Naive thymus-derived CD4-positive, alpha-beta T cell (primary cell): ENCODE measurements around the gene AIRE. TPM values are rescaled to one million over a fixed set of nuclear protein-coding genes. Genes with fewer than 3 reads are reported as not detected.

Source experiments
- ATAC-seq: fragments of 150-1000 bp; cut with Tn5 transposase; 2 replicates; pipeline ENCODE4 v1.10.0; 2021; ENCODE audit warnings: mild to moderate bottlenecking, moderate library complexity
- CTCF ChIA-PET: fragments of 350-600 bp; sonication (Branson Sonifier 250); formaldehyde crosslinking; loops from one replicate; lab custom pipeline; 2021; ENCODE audit warnings: antibody characterized with exemption; lab: Charles Lee
- POLR2A ChIA-PET: fragments of 350-600 bp; sonication (Branson Sonifier 250); formaldehyde crosslinking; loops from one replicate; lab custom pipeline; 2021; ENCODE audit warnings: antibody characterized with exemption, inconsistent platforms; lab: Charles Lee
- DNase-seq, 9 donors: peaks; one replicate each; pipeline versions ENCODE4 v3.0.0 to v3.0.0-alpha.2; 2020 to 2022; ENCODE audit warnings: mixed read lengths in 1 of 9
- H3K27ac ChIP-seq: one replicate; pipeline ENCODE4 v1.7.0; 2013; ENCODE audit warnings: mild to moderate bottlenecking, low read depth, low read length, moderate library complexity
- H3K27me3 ChIP-seq, 2 donors: one replicate each; pipeline ENCODE4 v1.7.0; 2013; ENCODE audit warnings: low read length in 2 of 2, mild to moderate bottlenecking in 2 of 2, moderate library complexity in 2 of 2; ENCODE audit not compliant: control insufficient read depth in 2 of 2, insufficient read depth in 2 of 2
- H3K36me3 ChIP-seq, 3 experiments: 1 replicate in 2 of 3; 2 replicates in 1 of 3; pipeline ENCODE4 v1.7.0; 2013; ENCODE audit warnings: low read length in 3 of 3, mild to moderate bottlenecking in 3 of 3, moderate library complexity in 1 of 3; ENCODE audit not compliant: insufficient read depth in 3 of 3, control insufficient read depth in 2 of 3
- H3K4me1 ChIP-seq, 2 donors: one replicate each; pipeline ENCODE4 v1.7.0; 2013; ENCODE audit warnings: low read length in 2 of 2, mild to moderate bottlenecking in 2 of 2, moderate library complexity in 1 of 2; ENCODE audit not compliant: control insufficient read depth in 2 of 2, insufficient read depth in 2 of 2
- H3K4me3 ChIP-seq: 2 replicates; pipeline ENCODE4 v1.7.0; 2013; ENCODE audit warnings: mild to moderate bottlenecking, low read length
- H3K9me3 ChIP-seq, 3 experiments: 1 replicate in 2 of 3; 2 replicates in 1 of 3; pipeline ENCODE4 v1.7.0; 2013; ENCODE audit warnings: low read length in 3 of 3; ENCODE audit not compliant: control insufficient read depth in 2 of 3
- H3K27ac Mint-ChIP-seq, 9 donors: one replicate each; pipeline ENCODE4 v1.8.0; 2020 to 2022; ENCODE audit warnings: mixed read lengths in 9 of 9, mild to moderate bottlenecking in 8 of 9, moderate library complexity in 5 of 9, inconsistent platforms in 2 of 9
- H3K27me3 Mint-ChIP-seq, 5 donors: one replicate each; pipeline ENCODE4 v1.8.0; 2021 to 2022; ENCODE audit warnings: mixed read lengths in 5 of 5, mild to moderate bottlenecking in 1 of 5
- H3K36me3 Mint-ChIP-seq, 5 donors: one replicate each; pipeline ENCODE4 v1.8.0; 2020 to 2022; ENCODE audit warnings: mixed read lengths in 5 of 5, mild to moderate bottlenecking in 3 of 5, inconsistent platforms in 1 of 5
- H3K4me1 Mint-ChIP-seq, 7 donors: one replicate each; pipeline ENCODE4 v1.8.0; 2020 to 2022; ENCODE audit warnings: mixed read lengths in 7 of 7, mild to moderate bottlenecking in 3 of 7, inconsistent platforms in 1 of 7
- H3K4me3 Mint-ChIP-seq, 10 donors: one replicate each; pipeline ENCODE4 v1.8.0; 2020 to 2022; ENCODE audit warnings: mild to moderate bottlenecking in 10 of 10, mixed read lengths in 10 of 10, moderate library complexity in 6 of 10, inconsistent platforms in 2 of 10
- H3K9me3 Mint-ChIP-seq, 11 donors: one replicate each; pipeline ENCODE4 v1.8.0; 2020 to 2022; ENCODE audit warnings: mixed read lengths in 11 of 11, mild to moderate bottlenecking in 4 of 11, inconsistent platforms in 1 of 11, moderate library complexity in 1 of 11
- intact Hi-C, 2 donors: fragments of 100-400 bp; cut with micrococcal nuclease; formaldehyde crosslinking; loops; one replicate each; pipeline ENCODE4 v1.15.1; 2023
- polyA plus RNA-seq, 2 donors: library from polyadenylated mRNA; unstranded; fragments of 300-500 nt; fragmentation: Illumina TruSeq; gene quantifications; one replicate each; pipeline ENCODE4 v1.2.3, GENCODE V29; 2021
- total RNA-seq, 6 experiments: library from RNA in 5 of 6; stranded (reverse) in 5 of 6; gene quantifications; 1 replicate in 5 of 6; 2 replicates in 1 of 6; pipeline ENCODE4 v1.2.3 and lab custom pipeline; 2021 to 2026

The AIRE gene
- total and polyA plus RNA-seq, 7 experiments from 2014 or later: 0.14 to 2.6 (median 0.32) TPM; not detected in 4

DNA sequence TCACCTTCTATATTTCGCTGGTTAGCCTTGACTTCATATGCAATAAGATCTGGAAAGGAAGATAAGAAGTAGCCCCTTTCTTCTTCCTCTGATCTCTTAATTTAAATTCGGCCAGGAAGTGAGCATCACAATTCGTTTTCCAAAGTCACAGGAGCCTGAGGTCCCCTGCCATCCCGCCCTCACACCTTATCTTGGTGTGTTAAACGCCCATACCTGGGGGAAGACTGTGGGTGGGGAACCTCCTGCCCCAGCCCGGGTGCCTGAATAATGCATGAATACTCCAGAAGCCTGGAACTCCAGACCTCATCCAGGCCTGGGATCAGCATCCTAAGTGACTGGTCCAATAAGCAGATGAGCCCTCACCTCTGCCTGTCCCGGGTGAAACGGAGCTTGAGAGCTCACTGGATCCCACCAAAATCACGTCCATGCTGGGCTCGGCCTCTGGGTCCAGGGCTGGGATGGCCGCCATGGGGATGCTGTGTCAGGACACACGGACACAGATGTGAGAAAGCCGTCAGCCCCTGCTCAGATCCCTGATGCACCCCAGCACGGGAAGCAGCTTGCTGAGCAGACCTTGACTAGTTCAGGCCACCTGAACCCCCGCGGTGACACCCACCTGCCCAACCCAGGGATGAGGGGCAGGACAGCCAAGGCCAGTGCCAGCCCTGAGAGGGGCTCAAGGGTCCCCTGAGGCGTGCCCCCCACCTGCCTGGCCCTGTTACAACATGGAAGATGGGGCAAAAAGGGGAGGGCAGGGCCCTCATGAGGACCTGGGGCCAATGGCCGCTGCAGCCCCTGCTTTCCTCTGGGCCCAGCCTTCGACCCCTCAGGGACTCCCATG, 24.7 kb upstream of the AIRE start:
- Mint-ChIP-seq H3K9me3 (peaks cover 0 to 1% (median 0%) of the 10 kb centered on the region in 11 donors), H3K4me1 (no peaks in the 10 kb centered on the region), H3K36me3 (no peaks in the 10 kb centered on the region), H3K27me3 (peaks cover 0 to 7% (median 0%) of the 10 kb centered on the region in 5 donors), H3K27ac (peak overlapping the region in 1 of 9 donors; percentile 59), H3K4me3 (no peak overlapping the region)
- Histone ChIP-seq H3K4me1 (no peaks in the 10 kb centered on the region), H3K36me3 (no peaks in the 10 kb centered on the region), H3K27me3 (no peaks in the 10 kb centered on the region), H3K27ac (no peak overlapping the region), H3K9me3 (no peaks in the 10 kb centered on the region), H3K4me3 (no peak overlapping the region)
- no peak for DNase-seq
- POLR2A ChIA-PET: no interaction called here
- intact Hi-C loops: no loop called here
- CTCF ChIA-PET: no interaction called here
- ATAC-seq: no peak

DNA sequence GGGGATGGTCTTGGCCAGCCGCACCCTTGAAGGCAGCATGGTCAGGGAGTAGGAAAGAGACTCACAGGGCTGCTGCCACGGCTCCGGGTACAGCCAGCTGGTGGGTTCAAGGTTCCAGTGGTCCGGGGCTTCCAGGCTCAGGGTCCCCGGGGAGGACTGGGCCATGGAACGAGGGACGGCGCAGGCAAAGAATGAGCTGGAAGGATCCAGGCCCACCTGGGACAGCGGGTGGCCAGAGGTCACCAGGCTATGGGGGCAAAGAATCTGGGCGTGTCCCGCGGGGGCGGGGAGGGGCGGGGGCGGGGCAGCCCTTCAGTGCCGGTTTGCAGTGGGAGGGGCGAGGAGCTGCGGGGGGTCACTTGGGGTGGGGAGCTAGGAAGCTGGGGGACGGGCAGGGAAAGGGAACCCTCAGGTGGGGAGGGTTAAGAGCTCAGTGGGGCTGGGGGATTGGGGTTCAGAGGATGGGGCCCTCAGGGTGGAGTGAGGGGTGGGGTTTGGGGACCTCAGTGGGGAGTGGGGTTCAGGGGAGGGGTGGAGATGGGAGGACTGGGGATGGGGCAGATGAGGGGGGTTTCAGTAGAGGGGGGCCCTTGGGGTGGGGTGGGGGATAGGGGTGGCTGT, 23.9 kb upstream of the AIRE start, which contains the start of gene DNMT3L:
Gene DNMT3L (minus strand): TSS at position 223 of the 621 bp plus-strand sequence. CDS start 638 bp downstream, outside the sequence.
- Mint-ChIP-seq H3K27ac (peak within 1 kb of the TSS in 1 of 9 donors; percentile 59), H3K36me3 (no peaks in the 10 kb centered on the region), H3K9me3 (peaks cover 0 to 1% (median 0%) of the 10 kb centered on the region in 11 donors), H3K4me3 (no peak within 1 kb of the TSS), H3K27me3 (peaks cover 0 to 7% (median 0%) of the 10 kb centered on the region in 5 donors), H3K4me1 (no peaks in the 10 kb centered on the region)
- intact Hi-C loops: no loop called here
- Histone ChIP-seq H3K27me3 (no peaks in the 10 kb centered on the region), H3K4me1 (no peaks in the 10 kb centered on the region), H3K9me3 (no peaks in the 10 kb centered on the region), H3K4me3 (no peak within 1 kb of the TSS), H3K27ac (no peak within 1 kb of the TSS), H3K36me3 (no peaks in the 10 kb centered on the region)
- ATAC-seq (no peak), DNase-seq (no peak)
- POLR2A ChIA-PET: no interaction called here
- CTCF ChIA-PET: no interaction called here

DNA sequence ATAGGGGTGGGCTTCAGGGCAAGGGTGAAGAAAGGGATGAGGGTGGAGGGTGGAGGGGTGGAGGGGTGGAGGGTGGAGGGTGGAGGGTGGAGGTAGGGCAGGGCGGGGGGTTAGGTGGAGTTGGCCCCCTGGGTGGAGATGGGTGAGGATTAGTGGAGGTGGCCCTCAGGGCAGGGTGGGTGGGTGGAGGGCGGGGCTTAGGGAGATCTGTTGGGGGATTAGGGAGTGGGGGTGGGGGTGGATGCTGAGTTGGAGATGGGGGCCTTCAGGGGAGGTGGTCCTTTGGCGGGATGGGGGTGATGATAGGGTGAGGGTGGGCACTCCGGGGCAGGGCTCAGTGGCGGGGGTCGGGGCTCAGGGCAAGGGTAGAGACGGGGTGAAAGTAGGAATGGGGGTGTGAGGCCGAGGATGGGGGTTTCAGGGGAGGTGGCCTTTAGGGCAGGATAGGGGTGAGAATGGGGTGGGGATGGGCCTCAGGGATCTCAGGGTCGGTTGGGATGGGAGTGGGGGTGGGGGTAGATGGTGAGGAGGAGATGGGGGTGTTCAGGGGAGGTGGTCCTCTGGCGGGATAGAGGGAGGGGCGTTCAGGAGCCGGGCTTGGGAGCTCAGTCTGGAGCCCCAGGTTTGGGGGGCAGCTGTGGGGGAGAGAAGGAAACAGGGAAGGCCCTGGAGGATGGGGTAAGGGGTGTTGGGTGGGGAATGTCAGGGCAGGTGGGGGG, 23.2 kb upstream of the AIRE start:
- Mint-ChIP-seq H3K4me1 (no peaks in the 10 kb centered on the region), H3K9me3 (peaks cover 0 to 1% (median 0%) of the 10 kb centered on the region in 11 donors), H3K27me3 (peaks cover 0 to 7% (median 0%) of the 10 kb centered on the region in 5 donors), H3K36me3 (no peaks in the 10 kb centered on the region), H3K27ac (no peak overlapping the region), H3K4me3 (no peak overlapping the region)
- intact Hi-C loops: no loop called here
- no peak for DNase-seq
- CTCF ChIA-PET: no interaction called here
- no peak for ATAC-seq
- POLR2A ChIA-PET: no interaction called here
- Histone ChIP-seq H3K4me1 (no peaks in the 10 kb centered on the region), H3K27ac (no peak overlapping the region), H3K9me3 (no peaks in the 10 kb centered on the region), H3K27me3 (no peaks in the 10 kb centered on the region), H3K36me3 (no peaks in the 10 kb centered on the region), H3K4me3 (no peak overlapping the region)

DNA sequence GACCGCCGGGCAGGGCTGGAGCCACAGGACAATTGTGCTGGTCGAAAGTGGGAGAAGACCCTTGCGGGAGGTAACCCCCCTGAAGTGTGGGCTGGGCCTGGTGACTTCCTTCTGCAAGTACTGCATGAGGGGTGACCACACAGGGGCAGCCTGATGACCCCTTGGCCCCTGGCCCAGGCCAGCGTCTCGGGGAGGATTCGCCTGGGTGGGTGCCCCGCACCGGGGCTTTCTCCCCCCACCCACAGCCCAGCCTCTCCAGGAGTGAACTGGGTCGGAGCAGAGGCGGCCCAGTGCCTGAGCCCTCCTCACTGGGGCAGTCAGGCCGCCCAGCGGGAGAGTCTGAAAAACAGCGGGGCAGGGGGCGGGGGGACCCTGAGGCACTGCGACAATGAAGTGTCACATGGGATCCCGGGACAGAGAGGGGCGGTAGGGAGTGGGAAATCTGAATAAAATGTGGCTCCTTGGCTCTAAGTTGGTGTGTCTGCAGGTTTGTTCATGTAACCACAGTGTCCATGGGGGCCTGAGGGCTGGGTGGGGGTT, 22.4 kb upstream of the AIRE start:
- H3K4me1 Mint-ChIP-seq: peaks cover 0 to 2% (median 0%) of the 10 kb centered on the region in 7 donors
- no peak overlapping the region for H3K27ac ChIP-seq
- ChIA-PET POLR2A (no interaction called here), CTCF (no interaction called here)
- H3K4me3 Mint-ChIP-seq: no peak overlapping the region
- no peaks in the 10 kb centered on the region for H3K36me3 Mint-ChIP-seq
- peaks cover 0 to 7% (median 0%) of the 10 kb centered on the region in 5 donors for H3K27me3 Mint-ChIP-seq
- H3K27ac Mint-ChIP-seq: no peak overlapping the region
- no peak overlapping the region for H3K4me3 ChIP-seq
- H3K4me1 ChIP-seq: no peaks in the 10 kb centered on the region
- intact Hi-C loops: no loop called here
- peaks cover 0 to 1% (median 0%) of the 10 kb centered on the region in 11 donors for H3K9me3 Mint-ChIP-seq
- H3K9me3 ChIP-seq: no peaks in the 10 kb centered on the region
- H3K36me3 ChIP-seq: no peaks in the 10 kb centered on the region
- DNase-seq (peak in 1 of 9 donors; percentile 0), ATAC-seq (no peak)
- no peaks in the 10 kb centered on the region for H3K27me3 ChIP-seq

DNA sequence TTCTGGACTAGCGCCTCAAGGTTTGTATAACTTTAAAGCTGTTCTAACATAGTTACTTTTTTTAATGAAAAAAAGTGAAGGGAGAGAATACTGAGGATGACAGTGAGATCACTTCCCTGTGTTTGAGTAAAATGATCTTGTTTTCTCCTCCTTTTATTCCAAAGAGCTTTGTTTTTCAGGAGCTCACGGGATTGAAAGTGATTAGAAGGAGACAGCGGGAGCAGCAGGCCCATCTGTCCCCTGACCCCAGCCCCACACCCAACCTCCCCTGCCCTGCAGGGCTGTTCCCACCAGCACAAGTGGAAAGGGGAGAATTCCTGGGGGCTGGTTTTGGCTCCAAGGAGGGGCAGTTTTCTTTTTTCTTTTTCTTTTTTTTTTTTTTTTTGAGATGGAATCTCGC, 21.9 kb upstream of the AIRE start:
- Histone ChIP-seq H3K4me1 (no peaks in the 10 kb centered on the region), H3K4me3 (no peak overlapping the region), H3K9me3 (no peaks in the 10 kb centered on the region), H3K27me3 (no peaks in the 10 kb centered on the region), H3K36me3 (no peaks in the 10 kb centered on the region), H3K27ac (no peak overlapping the region)
- intact Hi-C loops: no loop called here
- Mint-ChIP-seq H3K27ac (no peak overlapping the region), H3K27me3 (peaks cover 0 to 7% (median 0%) of the 10 kb centered on the region in 5 donors), H3K4me3 (no peak overlapping the region), H3K36me3 (no peaks in the 10 kb centered on the region), H3K9me3 (peaks cover 0 to 1% (median 0%) of the 10 kb centered on the region in 11 donors), H3K4me1 (peaks cover 0 to 3% (median 0%) of the 10 kb centered on the region in 7 donors)
- ATAC-seq: no peak
- CTCF ChIA-PET: no interaction called here
- peak in 1 of 9 donors; percentile 4 for DNase-seq
- POLR2A ChIA-PET: no interaction called here

DNA sequence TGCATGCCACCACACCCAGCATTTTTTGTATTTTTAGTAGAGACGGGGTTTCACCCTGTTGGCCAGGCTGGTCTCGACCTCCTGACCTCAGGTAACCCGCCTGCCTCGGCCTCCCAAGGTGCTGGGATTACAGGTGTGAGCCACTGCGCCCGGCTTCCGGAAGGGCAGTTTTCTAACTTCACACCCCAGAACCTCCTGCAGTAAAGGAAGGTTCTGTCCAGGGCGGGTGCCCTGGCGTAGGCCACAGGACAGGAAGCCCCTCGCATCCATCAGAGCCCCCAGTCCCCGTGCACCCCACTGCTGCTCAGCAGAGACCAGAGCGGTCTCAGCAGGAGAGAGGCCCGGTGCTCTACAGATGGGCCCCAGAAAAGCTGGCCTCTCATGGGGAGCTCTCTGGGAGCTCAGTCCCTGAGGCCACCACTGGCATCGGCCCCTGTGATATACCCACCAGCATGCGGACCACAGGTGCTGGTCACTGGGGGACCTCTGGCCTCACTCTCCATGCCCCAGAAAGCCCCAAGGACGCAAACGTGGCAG, 19.9 kb upstream of the AIRE start:
- CTCF ChIA-PET: no interaction called here
- H3K9me3 Mint-ChIP-seq: no peaks in the 10 kb centered on the region
- H3K36me3 Mint-ChIP-seq: no peaks in the 10 kb centered on the region
- H3K27me3 Mint-ChIP-seq: peaks cover 0 to 2% (median 0%) of the 10 kb centered on the region in 5 donors
- H3K27ac Mint-ChIP-seq: no peak overlapping the region
- POLR2A ChIA-PET: no interaction called here
- H3K4me1 Mint-ChIP-seq: peaks cover 0 to 3% (median 0%) of the 10 kb centered on the region in 7 donors
- H3K4me3 Mint-ChIP-seq: no peak overlapping the region
- H3K4me3 ChIP-seq: no peak overlapping the region
- ATAC-seq (no peak), DNase-seq (peak in 1 of 9 donors; percentile 4)
- no peaks in the 10 kb centered on the region for H3K27me3 ChIP-seq
- intact Hi-C loops: no loop called here
- no peaks in the 10 kb centered on the region for H3K9me3 ChIP-seq
- no peaks in the 10 kb centered on the region for H3K4me1 ChIP-seq
- H3K27ac ChIP-seq: no peak overlapping the region
- no peaks in the 10 kb centered on the region for H3K36me3 ChIP-seq
